Upper lobe of right lung (tissue), 1 donor: Measurements from ENCODE around the gene SLC8B1. TPM values are rescaled to one million over a fixed set of nuclear protein-coding genes. Genes with fewer than 3 reads are reported as not detected.

Experiments
- ATAC-seq: fragments of 200-7000 bp; cut with Tn5 transposase; one replicate; pipeline ENCODE4 v1.9.1; 2020; ENCODE audit warnings: mild to moderate bottlenecking, moderate library complexity
- DNase-seq: peaks from one replicate; pipeline ENCODE4 v3.0.0-alpha.2; 2020
- H3K27ac ChIP-seq: fragments of 200-600 bp; one replicate; pipeline ENCODE4 v1.8.0; 2022
- H3K27me3 ChIP-seq: fragments of 200-600 bp; one replicate; pipeline ENCODE4 v1.8.0; 2022; ENCODE audit warnings: mild to moderate bottlenecking
- H3K36me3 ChIP-seq: fragments of 200-600 bp; one replicate; pipeline ENCODE4 v1.8.0; 2022
- H3K4me1 ChIP-seq: fragments of 200-600 bp; one replicate; pipeline ENCODE4 v1.8.0; 2022
- H3K4me3 ChIP-seq: fragments of 200-600 bp; one replicate; pipeline ENCODE4 v1.8.0; 2022; ENCODE audit warnings: mild to moderate bottlenecking
- H3K9me3 ChIP-seq: fragments of 200-600 bp; one replicate; pipeline ENCODE4 v1.8.0; 2022
- CTCF ChIP-seq: fragments of 200-600 bp; IDR thresholded peaks from one replicate; pipeline ENCODE4 v1.8.0; 2022; ENCODE audit warnings: antibody characterized with exemption
- intact Hi-C: fragments of 100-400 bp; cut with DNase I; formaldehyde crosslinking; loops from one replicate; pipeline ENCODE4 v1.11.0; 2022
- total RNA-seq: library from RNA; stranded (reverse); fragmentation: NEBNext Ultra II Directional; extraction: Animal tissue kit (Norgen Biotek cat#: 25700); gene quantifications from one replicate; pipeline ENCODE4 v1.2.1, GENCODE V29; 2021
- donor health status: DM: no; HTN: yes; CAD: no; lungs with severe emphysema.

Gene SLC8B1
- total RNA-seq, 1 donor from 2014 or later = 42.8 TPM

GRCh38 chr12:113254298-113254697, 80.6 kb downstream of the SLC8B1 start:
- Histone ChIP-seq H3K4me1 (peaks cover 4% of the 10 kb centered on the region), H3K9me3 (no peaks in the 10 kb centered on the region), H3K27ac (no peak overlapping the region), H3K27me3 (no peaks in the 10 kb centered on the region), H3K36me3 (peaks cover 4% of the 10 kb centered on the region), H3K4me3 (no peak overlapping the region)
- no peak for TF ChIP-seq CTCF
- intact Hi-C loops = no loop called here
- DNase-seq (no peak), ATAC-seq (no peak)

GRCh38 chr12:113253532-113254285, 81.2 kb downstream of the SLC8B1 start:
- no peak overlapping the region for H3K4me3 ChIP-seq
- intact Hi-C loops = no loop called here
- H3K9me3 ChIP-seq = no peaks in the 10 kb centered on the region
- no peak for ATAC-seq
- H3K36me3 ChIP-seq = peaks cover 4% of the 10 kb centered on the region
- DNase-seq = no peak
- no peak overlapping the region for H3K27ac ChIP-seq
- no peaks in the 10 kb centered on the region for H3K27me3 ChIP-seq
- TF ChIP-seq CTCF = no peak
- no peaks in the 10 kb centered on the region for H3K4me1 ChIP-seq

- no peaks in the 10 kb centered on the region for H3K27me3 ChIP-seq
- no peak for TF ChIP-seq CTCF
- ATAC-seq (no peak), DNase-seq (no peak)
- no peaks in the 10 kb centered on the region for H3K9me3 ChIP-seq
- H3K36me3 ChIP-seq = peaks cover 4% of the 10 kb centered on the region
- intact Hi-C loops = no loop called here
- peaks cover under 1% of the 10 kb centered on the region for H3K4me1 ChIP-seq
- H3K4me3 ChIP-seq = no peak overlapping the region
- no peak overlapping the region for H3K27ac ChIP-seq
Measured at GRCh38 chr12:113252494-113252893, 82.4 kb downstream of the SLC8B1 start.

- H3K27ac ChIP-seq = no peak overlapping the region
- no peak overlapping the region for H3K4me3 ChIP-seq
- TF ChIP-seq CTCF = no peak
- intact Hi-C loops = no loop called here
- ATAC-seq (no peak), DNase-seq (no peak)
- no peaks in the 10 kb centered on the region for H3K9me3 ChIP-seq
- no peaks in the 10 kb centered on the region for H3K27me3 ChIP-seq
- H3K36me3 ChIP-seq = peaks cover 4% of the 10 kb centered on the region
- H3K4me1 ChIP-seq = peaks cover 10% of the 10 kb centered on the region
Measured at GRCh38 chr12:113251404-113252070, 83.4 kb downstream of the SLC8B1 start.

GRCh38 chr12:113250045-113250444, 84.9 kb downstream of the SLC8B1 start:
- TF ChIP-seq CTCF = no peak
- no peak overlapping the region for H3K27ac ChIP-seq

More at GRCh38 chr12:113250045-113250444, 84.9 kb downstream of the SLC8B1 start:
- no peaks in the 10 kb centered on the region for H3K9me3 ChIP-seq
- no peak for DNase-seq
- no peak for ATAC-seq
- intact Hi-C loops = no loop called here
- H3K36me3 ChIP-seq = peaks cover 4% of the 10 kb centered on the region
- no peaks in the 10 kb centered on the region for H3K27me3 ChIP-seq
- peaks cover 23% of the 10 kb centered on the region for H3K4me1 ChIP-seq
- no peak overlapping the region for H3K4me3 ChIP-seq
